Bronchial epithelial cell (primary cell): ENCODE data around the gene CYP4A22. TPM values are rescaled to one million over a fixed set of nuclear protein-coding genes. Genes with fewer than 3 reads are reported as not detected.

Source experiments
- DNase-seq: peaks from one replicate; pipeline ENCODE4 v3.0.0-alpha.2; 2010; ENCODE audit warnings: low read depth
- FAIRE-seq: peaks from 2 replicates; lab custom pipeline; 2011; peaks lifted over from hg19 to GRCh38; lab: Jason Lieb, UNC
- H3K27me3 ChIP-seq: 2 replicates; pipeline ENCODE4 v1.5.1; 2011; ENCODE audit warnings: low read length; ENCODE audit not compliant: control insufficient read depth, insufficient read depth
- H3K36me3 ChIP-seq: 2 replicates; pipeline ENCODE4 v1.5.1; 2011; ENCODE audit warnings: low read length; ENCODE audit not compliant: control insufficient read depth, insufficient read depth
- H3K4me3 ChIP-seq: 2 replicates; pipeline ENCODE4 v1.5.1; 2011; ENCODE audit warnings: mild to moderate bottlenecking, low read depth, low read length, control low read depth
- CTCF ChIP-seq: IDR thresholded peaks from 2 replicates; pipeline ENCODE4 v1.5.1; 2011; ENCODE audit warnings: mild to moderate bottlenecking, moderate library complexity, low read length, control low read depth, inconsistent platforms; ENCODE audit not compliant: insufficient read depth, severe bottlenecking
- total RNA-seq: library from RNA; depleted of rRNA; stranded (reverse); fragments of >200 nt; gene quantifications from 2 replicates; pipeline ENCODE4 v1.2.1, GENCODE V29; 2014

Gene CYP4A22
- total RNA-seq, 1 donor from 2014 or later = not detected

GRCh38 chr1:47184090-47184821, 47.0 kb downstream of the CYP4A22 start:
- TF ChIP-seq CTCF = no peak
- DNase-seq (no peak), FAIRE-seq (no peak)
- Histone ChIP-seq H3K27me3 (no peaks in the 10 kb centered on the region), H3K4me3 (no peak overlapping the region), H3K36me3 (no peaks in the 10 kb centered on the region)

- no peak for DNase-seq
- no peak overlapping the region for H3K4me3 ChIP-seq
- TF ChIP-seq CTCF = no peak
- H3K27me3 ChIP-seq = no peaks in the 10 kb centered on the region
- H3K36me3 ChIP-seq = no peaks in the 10 kb centered on the region
- FAIRE-seq = no peak
Observed at GRCh38 chr1:47184822-47185677, 47.8 kb downstream of the CYP4A22 start.

GRCh38 chr1:47186267-47187185, 49.3 kb downstream of the CYP4A22 start:
- FAIRE-seq (no peak), DNase-seq (no peak)
- no peak for TF ChIP-seq CTCF
- H3K4me3 ChIP-seq = no peak overlapping the region
- no peaks in the 10 kb centered on the region for H3K36me3 ChIP-seq
- no peaks in the 10 kb centered on the region for H3K27me3 ChIP-seq

GRCh38 chr1:47187231-47187925, 50.1 kb downstream of the CYP4A22 start:
- H3K27me3 ChIP-seq = no peaks in the 10 kb centered on the region
- FAIRE-seq (no peak), DNase-seq (no peak)
- no peak overlapping the region for H3K4me3 ChIP-seq
- no peaks in the 10 kb centered on the region for H3K36me3 ChIP-seq
- TF ChIP-seq CTCF = no peak

GRCh38 chr1:47187926-47188250, 50.6 kb downstream of the CYP4A22 start:
- no peaks in the 10 kb centered on the region for H3K27me3 ChIP-seq
- no peak overlapping the region for H3K4me3 ChIP-seq
- TF ChIP-seq CTCF = no peak
- DNase-seq = no peak
- FAIRE-seq = no peak
- no peaks in the 10 kb centered on the region for H3K36me3 ChIP-seq
